WERI-Rb-1 (cell line): Measurements from ENCODE around the gene DCAF17.

Experiments
- DNase-seq: peaks from one replicate; pipeline ENCODE4 v3.0.0-alpha.2; 2020
- H3K27ac ChIP-seq: fragments of 250-450 bp; sonication (Bioruptor Pico); 2 replicates; pipeline ENCODE4 v1.5.1; 2020; ENCODE audit warnings: mild to moderate bottlenecking, moderate library complexity
- H3K27me3 ChIP-seq: fragments of 250-450 bp; sonication (Bioruptor Pico); 2 replicates; pipeline ENCODE4 v1.5.1; 2021; ENCODE audit warnings: mild to moderate bottlenecking, low read depth, moderate library complexity; ENCODE audit not compliant: insufficient read depth, severe bottlenecking
- H3K36me3 ChIP-seq: fragments of 250-450 bp; sonication (Bioruptor Pico); 2 replicates; pipeline ENCODE4 v1.5.1; 2020; ENCODE audit warnings: mild to moderate bottlenecking, moderate library complexity
- H3K4me3 ChIP-seq: 2 replicates; pipeline ENCODE4 v1.5.1; 2011; ENCODE audit warnings: low read depth, mild to moderate bottlenecking, control low read depth, low read length
- H3K9me3 ChIP-seq: fragments of 250-450 bp; sonication (Bioruptor Pico); 2 replicates; pipeline ENCODE4 v1.5.1; 2021; ENCODE audit warnings: mild to moderate bottlenecking, moderate library complexity; ENCODE audit not compliant: severe bottlenecking
- CTCF ChIP-seq: IDR thresholded peaks from 2 replicates; pipeline ENCODE4 v1.5.1; 2011; ENCODE audit warnings: low read depth, mild to moderate bottlenecking, control low read depth, inconsistent platforms, low read length

Gene DCAF17

GRCh38 chr2:171401947-171402346 lies 32.1 kb upstream of the DCAF17 start:
- TF ChIP-seq CTCF = no peak
- Histone ChIP-seq H3K27me3 (no peaks in the 10 kb centered on the region), H3K27ac (peak overlapping the region; percentile 69; the same call in 1 of the 2 replicates), H3K4me3 (no peak overlapping the region), H3K36me3 (no peaks in the 10 kb centered on the region), H3K9me3 (peaks cover 31% of the 10 kb centered on the region)
- no peak for DNase-seq

GRCh38 chr2:171402906-171403580 lies 31.0 kb upstream of the DCAF17 start:
- no peaks in the 10 kb centered on the region for H3K27me3 ChIP-seq
- H3K4me3 ChIP-seq = no peak overlapping the region
- H3K27ac ChIP-seq = no peak overlapping the region
- H3K9me3 ChIP-seq = peaks cover 26% of the 10 kb centered on the region
- H3K36me3 ChIP-seq = no peaks in the 10 kb centered on the region
- no peak for DNase-seq
- no peak for TF ChIP-seq CTCF

GRCh38 chr2:171404261-171404660 lies 29.8 kb upstream of the DCAF17 start:
- TF ChIP-seq CTCF = no peak
- H3K27ac ChIP-seq = no peak overlapping the region
- peak; percentile 49 for DNase-seq

GRCh38 chr2:171404719-171405118 lies 29.3 kb upstream of the DCAF17 start:
- Histone ChIP-seq H3K9me3 (peaks cover 25% of the 10 kb centered on the region), H3K27ac (no peak overlapping the region), H3K27me3 (no peaks in the 10 kb centered on the region), H3K36me3 (no peaks in the 10 kb centered on the region), H3K4me3 (no peak overlapping the region)
- DNase-seq = no peak
- no peak for TF ChIP-seq CTCF

More at GRCh38 chr2:171404261-171404660, 29.8 kb upstream of the DCAF17 start:
- no peak overlapping the region for H3K4me3 ChIP-seq
- no peaks in the 10 kb centered on the region for H3K27me3 ChIP-seq
- no peaks in the 10 kb centered on the region for H3K36me3 ChIP-seq
- H3K9me3 ChIP-seq = peaks cover 25% of the 10 kb centered on the region

GRCh38 chr2:171405546-171405945 lies 28.5 kb upstream of the DCAF17 start:
- no peak for DNase-seq
- TF ChIP-seq CTCF = no peak
- peaks cover 25% of the 10 kb centered on the region for H3K9me3 ChIP-seq
- no peak overlapping the region for H3K4me3 ChIP-seq
- H3K27me3 ChIP-seq = no peaks in the 10 kb centered on the region
- no peak overlapping the region for H3K27ac ChIP-seq
- H3K36me3 ChIP-seq = no peaks in the 10 kb centered on the region

- no peak for DNase-seq
- H3K36me3 ChIP-seq = no peaks in the 10 kb centered on the region
- no peak overlapping the region for H3K4me3 ChIP-seq
- no peak overlapping the region for H3K27ac ChIP-seq
- no peak for TF ChIP-seq CTCF
- H3K9me3 ChIP-seq = peaks cover 25% of the 10 kb centered on the region
- H3K27me3 ChIP-seq = no peaks in the 10 kb centered on the region
Measured at GRCh38 chr2:171406044-171406443, 28.0 kb upstream of the DCAF17 start.
